DOHH2 (cell line): ENCODE results near the gene VWA1.
"Not testable (repeated sequence)": the region's sequence is repeated elsewhere in the genome, so short reads cannot be mapped to it uniquely, and the experiment has no call there.

Experiments used
- H3F3A ChIP-seq: fragments of 200-600 bp; sonication (generic), shearing (Covaris generic); 2 replicates; pipeline ENCODE4 v1.6.0; 2016; ENCODE audit warnings: antibody characterized with exemption, mild to moderate bottlenecking; ENCODE audit not compliant: control insufficient read depth, insufficient read depth
- H3K27ac ChIP-seq: fragments of 200-600 bp; sonication (generic); 2 replicates; pipeline ENCODE4 v1.5.1; 2014; ENCODE audit warnings: low read depth, mild to moderate bottlenecking, low read length, moderate library complexity
- H3K27me3 ChIP-seq: fragments of 200-600 bp; sonication (generic); 2 replicates; pipeline ENCODE4 v1.6.1; 2014; ENCODE audit warnings: mild to moderate bottlenecking, low read length, mixed read lengths; ENCODE audit not compliant: control insufficient read depth
- H3K36me3 ChIP-seq: fragments of 200-600 bp; sonication (generic); 2 replicates; pipeline ENCODE4 v1.6.1; 2014; ENCODE audit warnings: mild to moderate bottlenecking, low read length, moderate library complexity, mixed read lengths; ENCODE audit not compliant: control insufficient read depth
- H3K4me1 ChIP-seq: fragments of 200-600 bp; sonication (generic); 2 replicates; pipeline ENCODE4 v1.6.1; 2014; ENCODE audit warnings: mild to moderate bottlenecking, low read length, mixed read lengths; ENCODE audit not compliant: control insufficient read depth
- H3K4me2 ChIP-seq: fragments of 200-600 bp; sonication (generic); 2 replicates; pipeline ENCODE4 v1.6.0; 2014; ENCODE audit warnings: mild to moderate bottlenecking, low read length, moderate library complexity
- H3K4me3 ChIP-seq: fragments of 200-600 bp; sonication (generic); 2 replicates; pipeline ENCODE4 v1.5.1; 2014; ENCODE audit warnings: mild to moderate bottlenecking, low read length, mixed read lengths
- H3K79me2 ChIP-seq: fragments of 200-600 bp; sonication (generic); 2 replicates; pipeline ENCODE4 v1.6.1; 2014; ENCODE audit warnings: mild to moderate bottlenecking, low read length, mixed read lengths; ENCODE audit not compliant: control insufficient read depth
- H3K9me2 ChIP-seq: fragments of 200-600 bp; sonication (generic); replicated peaks from 2 replicates; pipeline ENCODE4 v1.6.1; 2014; ENCODE audit warnings: mild to moderate bottlenecking, low read length, mixed read lengths; ENCODE audit not compliant: control insufficient read depth
- H3K9me3 ChIP-seq: fragments of 200-600 bp; sonication (generic); 2 replicates; pipeline ENCODE4 v1.6.1; 2014; ENCODE audit warnings: antibody characterized with exemption, low read length, mixed read lengths; ENCODE audit not compliant: control insufficient read depth, insufficient read depth
- H4K20me1 ChIP-seq: fragments of 200-600 bp; sonication (generic); 2 replicates; pipeline ENCODE4 v1.6.0; 2014; ENCODE audit warnings: low read depth, mild to moderate bottlenecking, antibody characterized with exemption, low read length, moderate library complexity; ENCODE audit not compliant: control insufficient read depth, insufficient read depth
- CTCF ChIP-seq: fragments of 200-600 bp; sonication (generic); IDR thresholded peaks from one replicate; pipeline ENCODE4 v1.5.1; 2014; ENCODE audit warnings: antibody characterized with exemption, mild to moderate bottlenecking, low read depth, low read length; ENCODE audit not compliant: poor library complexity, severe bottlenecking
- EZH2phosphoT487 ChIP-seq: fragments of 200-600 bp; sonication (generic); IDR thresholded peaks from 2 replicates; pipeline ENCODE4 v1.6.1; 2017; ENCODE audit warnings: borderline replicate concordance, mild to moderate bottlenecking, antibody characterized with exemption, low read length, moderate library complexity, mixed read lengths

VWA1 gene

GRCh38 chr1:1471389-1472052 is 36.0 kb downstream of the VWA1 start, which contains the start of gene ATAD3B:
ATAD3B (plus strand) TSS chr1:1471765; CDS start chr1:1471885, 120 bp downstream.
- no peak for TF ChIP-seq EZH2phosphoT487
- TF ChIP-seq CTCF: no peak
- Histone ChIP-seq H3K9me3 (no peaks in the 10 kb centered on the region), H3K27me3 (no peaks in the 10 kb centered on the region), H3K4me3 (peak within 1 kb of the TSS; percentile 100), H3K27ac (peak within 1 kb of the TSS; percentile 57), H3K79me2 (peaks cover 59% of the 10 kb centered on the region), H3K36me3 (peaks cover 14% of the 10 kb centered on the region), H3F3A (peaks cover 10% of the 10 kb centered on the region), H3K4me2 (peak within 1 kb of the TSS; percentile 92), H3K4me1 (peaks cover 16% of the 10 kb centered on the region), H4K20me1 (peaks cover 6% of the 10 kb centered on the region; the same call in 1 of the 2 replicates), H3K9me2 (no peaks in the 10 kb centered on the region)

GRCh38 chr1:1472053-1472876 is 36.8 kb downstream of the VWA1 start:
- H3K36me3 ChIP-seq: peaks cover 21% of the 10 kb centered on the region
- H3K4me1 ChIP-seq: peaks cover 16% of the 10 kb centered on the region
- not testable (repeated sequence) for H4K20me1 ChIP-seq, H3K9me2 ChIP-seq, H3K9me3 ChIP-seq, H3F3A ChIP-seq, H3K27me3 ChIP-seq
- H3K27ac ChIP-seq: peak overlapping the region; percentile 34; the same call in 1 of the 2 replicates
- H3K4me2 ChIP-seq: peak overlapping the region; percentile 76
- H3K79me2 ChIP-seq: peaks cover 66% of the 10 kb centered on the region
- H3K4me3 ChIP-seq: peak overlapping the region; percentile 81

GRCh38 chr1:1476011-1476410 is 40.5 kb downstream of the VWA1 start:
- not testable (repeated sequence) for H3K9me2 ChIP-seq, H3K4me3 ChIP-seq, H3K9me3 ChIP-seq, H3K4me1 ChIP-seq, H4K20me1 ChIP-seq, H3K27ac ChIP-seq, H3K4me2 ChIP-seq, H3K27me3 ChIP-seq, H3F3A ChIP-seq
- Histone ChIP-seq H3K36me3 (peaks cover 37% of the 10 kb centered on the region), H3K79me2 (peaks cover 65% of the 10 kb centered on the region)

- Histone ChIP-seq H3K9me3 (no peaks in the 10 kb centered on the region), H3K79me2 (peaks cover 55% of the 10 kb centered on the region)
Measured at GRCh38 chr1:1477206-1477605, 41.7 kb downstream of the VWA1 start.

More at GRCh38 chr1:1477206-1477605, 41.7 kb downstream of the VWA1 start:
- H3K4me1 ChIP-seq: peaks cover 8% of the 10 kb centered on the region
- no peak for TF ChIP-seq CTCF
- no peak for TF ChIP-seq EZH2phosphoT487
- H3F3A ChIP-seq: no peaks in the 10 kb centered on the region
- no peak overlapping the region for H3K27ac ChIP-seq
- H4K20me1 ChIP-seq: peaks cover 6% of the 10 kb centered on the region; the same call in 1 of the 2 replicates
- H3K9me2 ChIP-seq: no peaks in the 10 kb centered on the region
- no peak overlapping the region for H3K4me3 ChIP-seq
- peaks cover 38% of the 10 kb centered on the region for H3K36me3 ChIP-seq
- no peak overlapping the region for H3K4me2 ChIP-seq
- H3K27me3 ChIP-seq: no peaks in the 10 kb centered on the region
